HG03575 (cell line): ENCODE data around the gene CCNK.

Experiments used
- ATAC-seq: cut with Tn5 transposase; IDR thresholded peaks from one replicate; pipeline ENCODE4 v1.9.1; 2021; ENCODE audit not compliant: unreplicated experiment, insufficient number of reproducible peaks, low FRiP score; ENCODE audit errors: extremely low read depth

The CCNK gene

GRCh38 chr14:99529899-99530298 is 48.7 kb downstream of the CCNK start:
- ATAC-seq = no peak

GRCh38 chr14:99530407-99531155 is 49.4 kb downstream of the CCNK start:
- no peak for ATAC-seq

DNA sequence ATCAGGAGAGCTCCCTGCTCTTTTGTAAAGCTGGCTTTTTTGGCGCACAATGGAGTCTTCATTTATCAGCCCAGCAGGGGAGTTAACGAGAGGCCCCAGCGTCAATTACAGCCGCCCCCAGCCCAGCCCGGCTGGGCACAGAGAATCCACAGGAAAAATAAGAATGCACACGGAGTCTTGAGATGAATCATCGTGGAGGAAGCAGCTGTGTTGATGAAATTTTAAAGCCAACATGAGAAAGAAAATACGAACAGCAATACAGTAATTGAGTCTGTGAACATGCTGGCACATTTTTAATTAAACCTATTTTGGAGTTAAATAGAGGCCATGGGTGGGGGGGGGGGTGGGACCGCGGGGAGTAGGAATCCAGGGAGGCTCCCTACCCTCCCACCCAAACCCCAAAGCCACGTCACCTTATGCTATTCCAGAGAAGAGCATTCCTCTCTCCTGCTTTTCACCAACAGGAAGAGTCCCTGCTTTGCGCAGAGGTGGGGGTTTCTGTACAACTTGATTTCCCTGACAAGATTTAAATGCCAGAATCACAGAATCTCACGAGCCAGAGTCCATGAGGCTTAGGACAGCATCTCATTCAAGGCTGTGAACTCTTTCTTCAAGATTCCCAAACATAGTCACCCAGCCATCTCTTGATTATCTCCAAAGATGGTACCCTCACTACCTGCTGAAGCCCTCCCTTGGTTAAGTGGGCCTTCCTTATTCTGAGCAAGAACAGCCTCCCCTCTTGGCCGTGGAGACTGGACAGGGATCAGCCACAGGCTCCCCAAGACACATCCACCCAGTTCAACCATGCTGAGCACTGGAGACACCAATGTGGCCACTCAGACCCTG is 50.3 kb downstream of the CCNK start:
- no peak for ATAC-seq

GRCh38 chr14:99532310-99532709 is 51.1 kb downstream of the CCNK start:
- ATAC-seq = no peak

DNA sequence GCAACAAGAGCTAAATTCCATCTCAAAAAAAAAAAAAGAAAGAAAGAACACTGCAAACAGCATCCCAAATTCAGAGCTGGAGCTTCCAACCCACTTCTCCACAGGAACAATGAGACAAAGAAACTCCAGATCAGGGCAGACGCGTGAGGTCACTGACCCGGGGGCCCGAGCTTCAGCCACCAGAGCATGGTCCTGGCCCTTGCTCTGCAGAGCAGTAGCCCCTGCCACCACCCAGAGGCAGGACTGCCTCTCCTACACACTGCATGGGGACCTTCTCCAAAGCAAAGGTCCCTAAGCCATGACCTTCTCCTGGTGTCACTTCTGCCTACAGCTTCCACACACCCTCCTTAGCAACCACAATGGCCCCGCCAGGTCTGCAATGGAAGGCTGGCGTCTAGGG is 53.1 kb downstream of the CCNK start:
- ATAC-seq = no peak

DNA sequence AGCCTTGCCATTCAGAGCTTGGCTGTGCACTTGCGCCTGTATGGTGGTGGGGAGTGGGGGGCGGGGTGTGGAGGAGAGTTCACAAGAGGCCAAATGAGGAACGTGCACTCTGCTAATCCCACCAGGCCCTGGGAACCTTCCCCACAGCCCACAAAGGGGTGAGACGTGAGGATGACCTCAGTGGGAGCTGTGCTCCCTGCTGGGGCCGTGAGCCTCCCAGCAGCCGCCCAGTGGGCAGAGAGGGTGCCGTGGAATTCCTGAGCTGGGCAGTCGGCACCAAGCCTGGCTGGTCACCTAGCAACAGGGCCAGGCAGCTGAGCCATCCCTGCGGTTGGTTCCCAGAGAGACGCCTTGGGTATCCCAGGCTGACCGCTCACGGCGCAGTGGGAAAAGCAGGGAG is 53.7 kb downstream of the CCNK start:
- ATAC-seq = no peak

GRCh38 chr14:99535448-99535847 is 54.2 kb downstream of the CCNK start:
- ATAC-seq = no peak

- ATAC-seq = no peak
Measured at GRCh38 chr14:99535908-99536778, 54.9 kb downstream of the CCNK start.

DNA sequence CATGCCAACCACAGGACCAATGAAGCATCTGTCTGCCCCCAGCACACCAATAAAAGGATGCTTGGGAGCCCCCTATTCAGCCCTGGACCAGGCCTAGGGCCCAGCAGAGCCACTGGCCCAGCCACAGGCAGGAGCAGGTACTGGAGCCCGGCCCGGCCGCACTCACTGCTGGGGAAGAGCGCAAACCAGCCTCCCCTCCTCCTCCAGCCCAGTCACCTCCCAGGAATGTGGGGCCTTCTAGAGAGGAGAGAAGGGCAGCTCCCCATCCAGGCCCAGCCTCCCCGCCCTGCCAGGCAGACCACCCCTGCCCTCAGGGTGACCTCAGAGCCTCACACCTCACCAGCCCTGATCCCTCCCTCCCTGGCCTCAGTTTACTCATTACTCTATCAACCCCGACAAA is 56.2 kb downstream of the CCNK start:
- no peak for ATAC-seq

DNA sequence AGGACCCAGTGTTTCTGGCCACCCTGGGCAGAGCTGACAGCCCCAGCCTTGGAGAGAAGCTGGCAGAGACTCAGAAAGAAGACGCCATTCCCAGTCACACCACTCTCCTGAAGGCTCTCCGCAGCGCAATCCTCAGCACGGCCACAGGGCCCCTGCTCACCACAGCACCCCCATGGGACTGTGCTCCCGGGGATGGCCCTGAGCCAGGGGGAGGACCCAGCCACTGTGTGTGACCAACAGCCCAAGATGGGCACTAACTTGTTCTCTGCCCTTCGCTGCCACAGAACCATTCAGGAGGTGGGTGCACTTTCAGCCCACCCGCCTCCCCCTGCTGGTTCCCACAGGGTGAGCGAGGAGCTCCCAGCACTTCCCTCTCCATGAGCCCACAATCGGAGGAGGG is 57.1 kb downstream of the CCNK start:
- no peak for ATAC-seq

GRCh38 chr14:99538733-99539132 is 57.5 kb downstream of the CCNK start:
- no peak for ATAC-seq

DNA sequence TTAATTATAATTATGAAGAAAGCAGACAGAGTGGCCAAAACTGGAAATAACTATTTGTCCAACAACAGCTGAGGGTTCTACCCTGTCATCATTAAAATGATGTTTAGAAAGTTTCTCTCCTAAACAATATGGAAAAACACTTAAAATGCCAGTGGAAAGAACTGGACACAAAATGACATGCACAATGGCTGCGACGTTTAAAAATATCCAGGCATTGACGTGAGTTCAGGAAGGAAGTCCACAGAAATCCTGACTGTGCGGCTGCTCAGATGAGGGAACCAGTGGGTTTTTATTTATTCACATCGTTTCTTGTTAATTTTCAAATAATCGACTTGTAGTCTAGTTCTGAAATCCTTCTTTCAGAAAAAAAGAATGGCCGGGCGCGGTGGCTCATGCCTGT is 58.3 kb downstream of the CCNK start:
- ATAC-seq = no peak

- no peak for ATAC-seq
Measured at GRCh38 chr14:99540196-99541032, 59.2 kb downstream of the CCNK start.

GRCh38 chr14:99541211-99541610 is 60.0 kb downstream of the CCNK start:
- ATAC-seq = no peak

DNA sequence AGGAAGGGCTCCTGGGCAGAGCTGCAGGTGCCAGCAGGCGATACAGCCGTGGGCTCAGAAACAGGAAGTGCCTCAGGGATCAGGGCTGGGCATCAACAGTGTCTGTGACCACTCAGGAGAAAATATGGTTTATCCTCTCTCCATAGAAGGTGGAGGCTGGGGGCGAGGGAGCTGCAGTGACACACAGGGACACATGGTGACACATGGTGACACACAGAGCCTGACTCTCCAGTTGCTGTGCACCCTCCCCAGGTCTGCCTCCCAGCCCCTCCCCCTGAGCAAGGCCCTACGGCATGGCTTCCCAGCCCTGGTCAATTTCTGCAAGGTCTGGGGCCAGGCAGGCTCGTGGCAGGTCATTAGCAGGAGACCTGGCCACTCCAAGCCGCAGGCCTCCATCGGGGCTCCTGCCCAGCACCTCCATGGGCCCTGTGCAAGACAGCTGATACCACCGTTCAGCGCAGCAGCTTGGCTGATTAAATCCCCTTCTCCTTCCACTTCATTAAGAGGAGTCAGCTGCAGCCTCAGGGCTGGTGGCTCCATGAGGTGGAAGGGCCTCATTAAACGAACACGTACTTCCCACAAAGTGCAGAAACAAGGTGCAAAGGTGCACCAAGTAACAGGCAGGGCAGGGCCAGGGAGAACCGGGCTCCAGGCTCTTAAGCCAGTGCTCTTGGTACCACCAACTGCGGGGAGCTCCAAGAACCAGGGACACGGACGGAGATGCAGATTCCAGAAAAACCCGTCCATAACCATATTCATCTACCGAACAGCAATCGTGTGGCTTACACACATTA is 60.7 kb downstream of the CCNK start:
- ATAC-seq = no peak

GRCh38 chr14:99542566-99542965 is 61.4 kb downstream of the CCNK start:
- ATAC-seq = no peak

DNA sequence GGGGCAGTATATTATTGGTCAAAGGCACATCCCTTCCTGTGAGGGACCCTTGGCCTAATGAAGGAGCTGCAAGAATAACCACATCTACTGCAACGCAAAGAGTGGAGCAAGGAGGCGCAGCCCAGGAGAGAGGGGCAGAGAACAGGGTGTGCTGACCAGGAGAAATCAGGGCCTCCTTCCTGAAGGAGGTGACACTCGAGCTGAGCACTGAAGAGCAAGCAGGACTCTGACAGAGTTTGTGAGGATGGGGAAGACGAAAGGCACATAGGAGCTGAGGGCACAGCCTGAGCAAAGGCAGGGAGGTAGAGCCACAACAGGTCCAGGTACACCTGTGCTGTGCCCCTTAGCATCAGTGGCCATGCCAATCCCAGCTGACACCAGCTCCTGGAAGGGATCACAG is 62.2 kb downstream of the CCNK start:
- no peak for ATAC-seq

DNA sequence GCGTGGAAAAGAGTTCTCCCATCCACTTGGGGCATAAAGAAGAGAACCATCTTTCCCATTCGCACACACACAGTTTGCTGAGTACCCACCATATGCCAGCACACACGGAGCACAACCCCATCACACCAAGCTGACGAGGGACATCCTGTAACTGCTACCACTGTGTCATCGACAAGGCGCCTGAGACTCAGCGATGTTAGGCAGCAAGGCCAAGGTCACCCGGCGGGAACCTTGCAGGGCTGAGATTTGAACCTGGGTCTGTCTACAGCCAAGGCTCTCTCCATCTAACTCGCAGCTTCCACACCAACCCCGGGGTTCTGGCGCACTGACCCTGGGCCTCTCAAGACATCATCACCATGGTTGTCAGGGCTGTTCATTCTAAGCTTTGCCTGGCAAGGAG is 62.8 kb downstream of the CCNK start:
- ATAC-seq = no peak
